Measurements from ENCODE around the gene MUC21.
"Not testable (repeated sequence)": the region's sequence is repeated elsewhere in the genome, so short reads cannot be mapped to it uniquely, and the experiment has no call there.

The MUC21 gene

GRCh38 chr6:31010393-31011060 is 27.0 kb downstream of the MUC21 start, which contains the start of gene MUC22:
Gene MUC22 (plus strand): TSS chr6:31010474. CDS start chr6:31010707, 233 bp downstream.
- DNase-seq: no peak

- no peak for DNase-seq
These were observed 27.6 kb downstream of the MUC21 start for GRCh38 chr6:31011153-31011552.

GRCh38 chr6:31016659-31017299 is 33.3 kb downstream of the MUC21 start:
- DNase-seq: no peak

- DNase-seq: not testable (repeated sequence)
These were observed 33.9 kb downstream of the MUC21 start for GRCh38 chr6:31017436-31017835.

- DNase-seq: no peak
These were observed 36.5 kb downstream of the MUC21 start for GRCh38 chr6:31020057-31020456.

- not testable (repeated sequence) for DNase-seq
These were observed 37.2 kb downstream of the MUC21 start for GRCh38 chr6:31020631-31021255.

GRCh38 chr6:31021705-31022531 is 38.4 kb downstream of the MUC21 start:
- DNase-seq: not testable (repeated sequence)

GRCh38 chr6:31025595-31025994 is 42.1 kb downstream of the MUC21 start:
- no peak for DNase-seq

GRCh38 chr6:31031095-31031494 is 47.6 kb downstream of the MUC21 start:
- DNase-seq: no peak

GRCh38 chr6:31033075-31033474 is 49.6 kb downstream of the MUC21 start:
- DNase-seq: no peak

- no peak for DNase-seq
These were observed 52.5 kb downstream of the MUC21 start for GRCh38 chr6:31035862-31036497.

- DNase-seq: no peak
These were observed 53.7 kb downstream of the MUC21 start for GRCh38 chr6:31037169-31037568.

- no peak for DNase-seq
These were observed 54.2 kb downstream of the MUC21 start for GRCh38 chr6:31037682-31038081.

GRCh38 chr6:31038559-31038958 is 55.0 kb downstream of the MUC21 start:
- DNase-seq: no peak
